K562 (cell line): ENCODE data around the gene CD300H. TPM values are rescaled to one million over a fixed set of nuclear protein-coding genes. Genes with fewer than 3 reads are reported as not detected.

Experiments
- ATAC-seq: fragments of 200-7000 bp; cut with Tn5 transposase; 3 replicates; pipeline ENCODE4 v1.9.1; 2020; ENCODE audit warnings: moderate library complexity
- BruUV-seq: library from RNA; stranded (reverse); fragments of 400-500 nt; replicated peaks from 2 replicates; lab custom pipeline; 2021; lab: Mats Ljungman, UMichigan
- CTCF ChIA-PET: fragments of 300-600 bp; formaldehyde crosslinking; extraction: SDS; loops from one replicate; lab custom pipeline; 2021; ENCODE audit warnings: low intra/inter-chr PET ratio; lab: Yijun Ruan, JAX
- POLR2A ChIA-PET: fragments of 300-600, 350-650 bp; sonication (Branson Sonifier 250); formaldehyde crosslinking; extraction: SDS; loops from one replicate; lab custom pipeline; 2021; ENCODE audit warnings: antibody characterized with exemption, inconsistent platforms; lab: Yijun Ruan, JAX
- DNase-seq, 4 experiments: peaks; one replicate each; pipeline versions ENCODE4 v3.0.0 to v3.0.0-alpha.2; 2011 to 2018; ENCODE audit warnings: low spot score in 3 of 4, mixed read lengths in 3 of 4; ENCODE audit errors: extremely low read depth in 1 of 4
- FAIRE-seq: peaks from 2 replicates; lab custom pipeline; 2011; peaks lifted over from hg19 to GRCh38; lab: Jason Lieb, UNC
- H2AFZ ChIP-seq: 2 replicates; pipeline ENCODE4 v1.6.0; 2011; ENCODE audit warnings: low read depth, low read length, control low read depth, inconsistent platforms
- H3K27ac ChIP-seq: fragments of 200-600 bp; 3 replicates; pipeline ENCODE4 v1.8.0; 2011; ENCODE audit warnings: low read depth, mild to moderate bottlenecking, control low read depth, inconsistent platforms, low read length, moderate library complexity, mixed read lengths; ENCODE audit errors: extremely low read depth
- H3K27me3 ChIP-seq, 2 experiments: fragments of 300-600 bp in 1 of 2; 2 replicates in 1 of 2; 3 replicates in 1 of 2; pipeline versions ENCODE4 v1.6.0 to v1.8.0; 2011; ENCODE audit warnings: inconsistent platforms in 2 of 2, low read length in 2 of 2, mild to moderate bottlenecking in 1 of 2, mixed read lengths in 1 of 2, moderate library complexity in 1 of 2; ENCODE audit not compliant: control insufficient read depth in 2 of 2, insufficient read depth in 2 of 2
- H3K36me3 ChIP-seq: fragments of 300-600 bp; 3 replicates; pipeline ENCODE4 v1.8.0; 2011; ENCODE audit warnings: mild to moderate bottlenecking, low read length, inconsistent platforms; ENCODE audit not compliant: control insufficient read depth, insufficient read depth
- H3K4me1 ChIP-seq, 2 experiments: fragments of 200-600 bp in 1 of 2; replicated peaks in 1 of 2; 2 replicates in 1 of 2; 3 replicates in 1 of 2; pipeline versions ENCODE4 v1.5.1 to v1.8.0; 2011; ENCODE audit warnings: inconsistent platforms in 2 of 2, low read length in 2 of 2, mild to moderate bottlenecking in 1 of 2, mixed read lengths in 1 of 2, moderate library complexity in 1 of 2; ENCODE audit not compliant: control insufficient read depth in 2 of 2, insufficient read depth in 2 of 2
- H3K4me2 ChIP-seq: 2 replicates; pipeline ENCODE4 v1.6.1; 2011; ENCODE audit warnings: low read length, control low read depth, inconsistent platforms, mixed read lengths; ENCODE audit not compliant: insufficient read depth
- H3K4me3 ChIP-seq: fragments of 200-600 bp; sonication (generic), shearing (Covaris generic); 2 replicates; pipeline ENCODE4 v1.5.1; 2016; ENCODE audit warnings: control low read depth, inconsistent platforms
- H3K79me2 ChIP-seq: fragments of 200-600 bp; 3 replicates; pipeline ENCODE4 v1.8.0; 2011; ENCODE audit warnings: low read length, inconsistent platforms; ENCODE audit not compliant: control insufficient read depth, insufficient read depth
- H3K9ac ChIP-seq, 2 experiments: 2 replicates each; pipeline versions ENCODE4 v1.6.0 to v1.6.1; 2011; ENCODE audit warnings: low read depth in 2 of 2, low read length in 2 of 2, control low read depth in 1 of 2, inconsistent platforms in 1 of 2, mild to moderate bottlenecking in 1 of 2, mixed read lengths in 1 of 2; ENCODE audit not compliant: insufficient read depth in 1 of 2
- H3K9me1 ChIP-seq: one replicate; pipeline ENCODE4 v1.6.0; 2011; ENCODE audit warnings: inconsistent platforms, mild to moderate bottlenecking, low read length, moderate library complexity; ENCODE audit not compliant: control insufficient read depth, insufficient read depth
- H3K9me3 ChIP-seq: replicated peaks from 2 replicates; pipeline ENCODE4 v1.5.1; 2011; ENCODE audit warnings: low read depth, low read length, inconsistent platforms; ENCODE audit not compliant: control insufficient read depth, insufficient read depth
- H4K20me1 ChIP-seq: replicated peaks from 2 replicates; pipeline ENCODE4 v1.6.1; 2011; ENCODE audit warnings: low read length, inconsistent platforms, mixed read lengths; ENCODE audit not compliant: control insufficient read depth, insufficient read depth
- ATF1 ChIP-seq, 2 experiments: fragments of 450-650 bp in 1 of 2; IDR thresholded peaks; 2 replicates each; pipeline ENCODE4 v1.6.1; 2016; ENCODE audit warnings: missing compliant biosample characterization in 1 of 2, missing genetic modification characterization in 1 of 2
- BMI1 ChIP-seq: fragments of 150-350 bp; IDR thresholded peaks from 2 replicates; pipeline ENCODE4 v1.6.1; 2014; ENCODE audit warnings: low read length
- CREBBP ChIP-seq: IDR thresholded peaks from one replicate; pipeline ENCODE4 v1.6.1; 2012; ENCODE audit warnings: low read depth, mild to moderate bottlenecking, control low read depth, inconsistent platforms, low read length
- EZH2 ChIP-seq: IDR thresholded peaks from 2 replicates; pipeline ENCODE4 v1.6.1; 2012; ENCODE audit warnings: low read depth, mild to moderate bottlenecking, inconsistent platforms, low read length, borderline replicate concordance
- GTF2A2 ChIP-seq: IDR thresholded peaks from 2 replicates; pipeline ENCODE4 v1.6.1; 2016; ENCODE audit warnings: mild to moderate bottlenecking, missing genetic modification characterization, missing compliant biosample characterization
- HNRNPLL ChIP-seq: fragments of 200-400 bp; formaldehyde crosslinking; IDR thresholded peaks from 2 replicates; pipeline ENCODE4 v1.6.1; 2017; ENCODE audit warnings: low read length, low read depth, mild to moderate bottlenecking; ENCODE audit not compliant: poor library complexity, severe bottlenecking
- HOXB6 ChIP-seq: fragments of 250-450 bp; sonication (Bioruptor Pico); IDR thresholded peaks from 2 replicates; pipeline ENCODE4 v1.5.1; 2022; ENCODE audit warnings: mild to moderate bottlenecking, borderline replicate concordance
- PYGO2 ChIP-seq: fragments of 450-650 bp; IDR thresholded peaks from 2 replicates; pipeline ENCODE4 v1.6.1; 2016; ENCODE audit warnings: mild to moderate bottlenecking, missing genetic modification characterization, moderate library complexity, missing compliant biosample characterization
- SIX5 ChIP-seq, 2 experiments: IDR thresholded peaks; 2 replicates each; pipeline ENCODE4 v1.6.1; 2011; ENCODE audit warnings: low read length in 2 of 2, borderline replicate concordance in 1 of 2, low read depth in 1 of 2, mild to moderate bottlenecking in 1 of 2, moderate library complexity in 1 of 2; ENCODE audit not compliant: insufficient read depth in 1 of 2
- SP2 ChIP-seq: IDR thresholded peaks from 2 replicates; pipeline ENCODE4 v1.6.1; 2011; ENCODE audit warnings: mild to moderate bottlenecking, low read depth, low read length, moderate library complexity; ENCODE audit not compliant: poor library complexity, severe bottlenecking; ENCODE audit errors: extremely low read depth
- SRSF1 ChIP-seq: fragments of 200-400 bp; formaldehyde crosslinking; IDR thresholded peaks from 2 replicates; pipeline ENCODE4 v1.6.1; 2017; ENCODE audit warnings: mild to moderate bottlenecking, low read depth, low read length, moderate library complexity
- TAF15 ChIP-seq: fragments of 200-400 bp; formaldehyde crosslinking; IDR thresholded peaks from 2 replicates; pipeline ENCODE4 v1.6.1; 2017; ENCODE audit warnings: mild to moderate bottlenecking, low read depth, low read length, moderate library complexity
- ZBTB1 ChIP-seq: sonication (generic); formaldehyde crosslinking; IDR thresholded peaks from 2 replicates; pipeline ENCODE4 v1.8.1; 2023; ENCODE audit warnings: missing genetic modification reagents, low read depth, mild to moderate bottlenecking, borderline replicate concordance
- ZNF449 ChIP-seq: fragments of 250-450 bp; sonication (Bioruptor Pico); IDR thresholded peaks from 2 replicates; pipeline ENCODE4 v1.8.0; 2022; ENCODE audit warnings: moderate library complexity, mild to moderate bottlenecking, inconsistent platforms
- whole genome bisulfite sequencing: fragments of 100-300 bp; shearing (Covaris generic); methylation state at CpG from one replicate; pipeline ENCODE4 v1.1.6; 2016; ENCODE audit warnings: low coverage, mixed read lengths; ENCODE audit not compliant: insufficient coverage; ENCODE audit errors: missing lambda C conversion rate; 5-methylcytosine and 5-hydroxymethylcytosine counted together
- in situ Hi-C: fragments of 300-500 bp; cut with MboI; formaldehyde crosslinking; loops from 4 replicates; pipeline ENCODE4 v1.15.0; 2018; ENCODE audit warnings: inconsistent platforms, mixed read lengths
- intact Hi-C: fragments of 100-400 bp; cut with micrococcal nuclease; formaldehyde crosslinking; loops from 2 replicates; pipeline ENCODE4 v1.14.2; 2022
- polyA plus RNA-seq, 8 experiments: library from polyadenylated mRNA; depleted of rRNA in 4 of 8; stranded (reverse) in 5 of 8; unstranded in 3 of 8; fragments of >200 nt; fragmentation: Nextera tagmentation in 2 of 8; fragmentation: Illumina TruSeq in 1 of 8; extraction: Ambion mirVana in 2 of 8; extraction: Trizol in 1 of 8; gene quantifications; 2 replicates each; pipeline versions ENCODE4 v1.2.1 to v1.2.3, GENCODE V29; 2011 to 2014; ENCODE audit warnings: inconsistent platforms in 1 of 8, missing spikeins in 1 of 8
- total RNA-seq, 7 experiments: library from RNA; depleted of rRNA in 6 of 7; stranded (reverse); fragments of >200 nt in 6 of 7; fragmentation: Illumina TruSeq in 2 of 7; extraction: Trizol in 2 of 7; gene quantifications; 2 replicates each; pipeline versions ENCODE4 v1.2.1 to v1.2.3, GENCODE V29; 2011 to 2021; ENCODE audit warnings: low replicate concordance in 1 of 7

The CD300H gene
- total and polyA plus RNA-seq, 9 of the 15 experiments (the other 6 are each of a cell fraction or from before 2014, with no cell fraction given): not detected

DNA sequence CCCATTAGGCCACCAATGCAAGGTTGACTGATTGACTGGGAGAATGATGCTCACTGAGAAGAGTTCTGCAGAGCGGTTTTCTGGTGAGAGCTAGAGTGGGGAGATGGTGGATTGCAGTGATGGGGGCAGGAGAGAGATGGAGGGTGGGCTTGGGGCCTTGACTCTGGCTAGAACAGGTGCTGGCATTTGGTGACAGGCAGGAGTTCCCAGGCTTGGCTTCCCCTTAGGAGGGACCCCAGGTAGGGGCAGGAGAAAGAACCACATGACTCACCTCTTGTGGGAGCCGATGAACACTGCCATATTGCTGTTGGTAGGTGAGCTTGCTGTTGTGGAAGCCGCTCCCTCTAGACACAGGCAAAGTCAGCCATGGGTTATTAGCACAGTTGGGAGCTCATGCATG lies 44.0 kb downstream of the CD300H start:
- Histone ChIP-seq H2AFZ (no peak overlapping the region), H3K9ac (no peak overlapping the region), H3K27ac (no peak overlapping the region), H3K27me3 (peaks cover 15 to 63% of the 10 kb centered on the region in 2 experiments; a peak in 3 of 5 replicates), H3K4me1 (no peaks in the 10 kb centered on the region), H3K9me3 (no peaks in the 10 kb centered on the region), H3K4me3 (no peak overlapping the region), H4K20me1 (no peaks in the 10 kb centered on the region), H3K79me2 (no peaks in the 10 kb centered on the region), H3K9me1 (no peaks in the 10 kb centered on the region), H3K4me2 (no peak overlapping the region), H3K36me3 (no peaks in the 10 kb centered on the region)
- no TSS peak for BruUV-seq
- no peak for DNase-seq
- WGBS: 3% methylated on average over 3 of the region's 3 CpGs
- intact Hi-C loops (no loop called here), in situ Hi-C loops (no loop called here)
- CTCF ChIA-PET: no interaction called here
- FAIRE-seq: no peak
- POLR2A ChIA-PET: no interaction called here
- no peak for TF ChIP-seq SRSF1
- no peak for ATAC-seq

GRCh38 chr17:74522381-74523105 lies 44.8 kb downstream of the CD300H start:
- no peaks in the 10 kb centered on the region for H3K4me1 ChIP-seq
- no peak overlapping the region for H3K4me3 ChIP-seq
- no peaks in the 10 kb centered on the region for H4K20me1 ChIP-seq
- no peak for ATAC-seq
- H3K9me3 ChIP-seq: no peaks in the 10 kb centered on the region
- no peak overlapping the region; a peak in 1 of 4 replicates for H3K9ac ChIP-seq
- no peak overlapping the region for H3K4me2 ChIP-seq
- no peak overlapping the region for H2AFZ ChIP-seq
- H3K27ac ChIP-seq: no peak overlapping the region
- H3K79me2 ChIP-seq: no peaks in the 10 kb centered on the region
- BruUV-seq: no TSS peak
- POLR2A ChIA-PET: no interaction called here
- intact Hi-C loops: no loop called here
- WGBS: 1% methylated on average over 10 of the region's 10 CpGs
- H3K36me3 ChIP-seq: no peaks in the 10 kb centered on the region
- no peaks in the 10 kb centered on the region for H3K9me1 ChIP-seq
- H3K27me3 ChIP-seq: peaks cover 13 to 59% of the 10 kb centered on the region in 2 experiments; a peak in 3 of 5 replicates
- CTCF ChIA-PET: no interaction called here
- no peak for DNase-seq
- in situ Hi-C loops: no loop called here
- FAIRE-seq: no peak
- TF ChIP-seq HOXB6 (CRISPR knock-in tag): no peak
- no peak for TF ChIP-seq SIX5 (IDR thresholded peaks at IDR 0.05; ENCODE audit: borderline replicate concordance in 1 of 2, insufficient read depth in 1 of 2, low read depth in 1 of 2, low read length in 2 of 2)
- no peak for TF ChIP-seq ATF1 (CRISPR knock-in tag; IDR thresholded peaks at IDR 0.05)
- TF ChIP-seq ATF1 (tag; IDR thresholded peaks at IDR 0.05): no peak
- TF ChIP-seq BMI1: no peak
- no peak for TF ChIP-seq ZNF449 (CRISPR knock-in tag)
- no peak for TF ChIP-seq EZH2
- no peak for TF ChIP-seq PYGO2 (tag)
- TF ChIP-seq GTF2A2 (tag): no peak
- no peak for TF ChIP-seq HNRNPLL
- TF ChIP-seq ZBTB1 (CRISPR knock-in tag): no peak
- no peak for TF ChIP-seq CREBBP
- TF ChIP-seq TAF15: no peak
- no peak for TF ChIP-seq SP2
